NCI-H524 (cell line): Measurements from ENCODE around the gene CWC27.

Experiments
- DNase-seq, 2 experiments: peaks; one replicate each; lab custom pipeline; 2025; lab: John Stamatoyannopoulos, UW

CWC27 gene, protein sequence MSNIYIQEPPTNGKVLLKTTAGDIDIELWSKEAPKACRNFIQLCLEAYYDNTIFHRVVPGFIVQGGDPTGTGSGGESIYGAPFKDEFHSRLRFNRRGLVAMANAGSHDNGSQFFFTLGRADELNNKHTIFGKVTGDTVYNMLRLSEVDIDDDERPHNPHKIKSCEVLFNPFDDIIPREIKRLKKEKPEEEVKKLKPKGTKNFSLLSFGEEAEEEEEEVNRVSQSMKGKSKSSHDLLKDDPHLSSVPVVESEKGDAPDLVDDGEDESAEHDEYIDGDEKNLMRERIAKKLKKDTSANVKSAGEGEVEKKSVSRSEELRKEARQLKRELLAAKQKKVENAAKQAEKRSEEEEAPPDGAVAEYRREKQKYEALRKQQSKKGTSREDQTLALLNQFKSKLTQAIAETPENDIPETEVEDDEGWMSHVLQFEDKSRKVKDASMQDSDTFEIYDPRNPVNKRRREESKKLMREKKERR

GRCh38 chr5:64768358-64769312 lies at the start of gene CWC27, which contains the start of gene SREK1IP1:
CWC27 (plus strand) TSS chr5:64768930; CDS start chr5:64769147, 217 bp downstream.
SREK1IP1 (minus strand) TSS chr5:64768691; CDS start chr5:64768517, 174 bp downstream.
- peak; percentile 87 to 93 for DNase-seq

DNA sequence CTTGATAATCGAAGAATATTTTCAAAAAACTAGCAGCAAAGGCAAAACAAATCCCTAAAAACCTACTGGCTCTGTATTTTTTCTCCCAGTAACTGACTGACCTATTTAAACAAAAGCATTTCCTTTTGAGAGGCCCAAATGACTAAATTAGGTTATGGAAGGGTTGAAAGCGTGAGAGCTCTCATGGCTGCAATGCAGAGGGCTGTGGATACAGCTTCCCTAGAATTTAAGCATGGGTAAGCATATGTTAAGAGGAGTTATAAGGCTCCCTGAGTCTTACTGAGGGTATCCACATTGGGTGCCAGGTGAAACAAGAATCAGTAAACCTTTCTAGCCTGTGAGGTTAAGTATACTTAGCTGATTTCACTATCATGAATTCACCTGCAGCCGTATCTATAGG lies 46.1 kb upstream of the CWC27 start:
- no peak for DNase-seq

- DNase-seq: no peak
Measured at GRCh38 chr5:64727150-64727549, 41.6 kb upstream of the CWC27 start.

DNA sequence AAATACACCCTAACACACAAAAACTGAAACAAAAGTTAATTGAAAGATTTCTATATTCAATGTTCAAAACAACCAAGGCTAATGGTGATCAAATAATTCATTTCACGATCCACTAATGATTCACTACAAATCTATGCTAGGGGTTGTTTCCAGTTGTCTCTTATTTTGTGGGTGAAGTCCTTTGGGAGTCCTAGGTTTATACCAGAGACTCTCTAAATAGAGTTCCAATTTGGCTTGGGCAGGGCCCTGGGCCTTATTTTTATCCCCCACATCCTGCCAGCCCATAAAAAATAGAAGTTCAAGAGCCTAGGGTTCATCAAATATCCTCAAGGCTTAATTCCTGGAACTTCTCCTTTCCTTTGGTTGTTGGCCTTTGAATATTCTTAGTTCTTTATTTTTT lies 26.3 kb upstream of the CWC27 start:
- no peak for DNase-seq

GRCh38 chr5:64742821-64743220 lies 25.9 kb upstream of the CWC27 start:
- no peak for DNase-seq

GRCh38 chr5:64744914-64745313 lies 23.8 kb upstream of the CWC27 start:
- DNase-seq: no peak

GRCh38 chr5:64746446-64746845 lies 22.3 kb upstream of the CWC27 start:
- no peak for DNase-seq

GRCh38 chr5:64749385-64749784 lies 19.3 kb upstream of the CWC27 start:
- no peak for DNase-seq

GRCh38 chr5:64754066-64754465 lies 14.7 kb upstream of the CWC27 start:
- no peak for DNase-seq

- no peak for DNase-seq
Measured at GRCh38 chr5:64758901-64759300, 9.8 kb upstream of the CWC27 start.

GRCh38 chr5:64759960-64760660 lies 8.6 kb upstream of the CWC27 start:
- DNase-seq: no peak

GRCh38 chr5:64763948-64764503 lies 4.7 kb upstream of the CWC27 start:
- no peak for DNase-seq

DNA sequence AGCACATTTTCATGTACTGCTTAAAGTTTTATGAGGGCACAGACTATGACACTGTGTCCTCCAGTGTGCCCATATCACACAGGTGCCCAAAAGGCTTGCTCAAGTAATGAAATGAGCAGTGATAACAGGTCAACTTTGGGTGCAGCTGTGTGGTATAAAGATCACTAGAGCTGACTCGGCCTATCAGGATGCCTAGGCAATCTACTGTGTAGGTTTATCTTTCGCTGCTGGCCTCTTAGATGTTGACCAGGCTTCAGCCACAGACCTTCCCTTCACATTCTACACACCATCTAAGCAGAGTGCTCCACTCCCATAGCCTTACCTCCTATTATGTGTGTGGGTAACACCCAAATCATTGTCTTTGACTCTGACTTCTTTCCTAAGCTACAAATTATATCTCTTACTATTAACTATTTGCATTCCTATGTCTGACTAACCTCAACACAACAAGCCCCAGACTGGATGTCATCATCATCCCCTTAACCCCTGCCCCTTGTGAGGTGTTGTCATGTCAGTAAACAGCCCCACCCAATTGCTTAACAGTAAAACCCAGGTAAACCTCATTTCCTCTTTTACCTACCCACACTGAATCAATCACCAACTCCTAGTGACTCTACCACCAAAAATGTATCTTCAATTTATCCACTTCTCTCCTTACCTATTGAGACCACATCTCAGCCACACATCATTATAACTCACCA lies 2.8 kb upstream of the CWC27 start:
- DNase-seq: no peak

DNA sequence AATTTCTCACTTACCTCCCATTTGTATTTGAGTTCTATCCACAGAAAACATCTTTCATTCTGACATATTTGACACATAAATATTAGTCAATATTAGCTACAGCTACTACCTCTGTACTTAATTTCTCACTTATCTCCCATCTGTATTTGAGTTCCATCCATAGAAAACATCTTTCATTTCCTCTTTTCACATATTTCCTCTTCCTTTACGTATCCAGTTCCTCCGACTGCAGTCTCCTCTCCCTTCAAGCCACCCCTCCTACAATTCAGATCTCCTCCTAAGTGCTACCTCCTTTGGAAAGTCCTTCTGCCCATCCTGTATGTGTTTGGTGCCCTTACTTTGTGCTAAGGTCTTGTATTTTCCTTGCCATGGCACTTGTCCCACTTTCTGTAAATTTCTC lies 1.8 kb upstream of the CWC27 start:
- DNase-seq: no peak

GRCh38 chr5:64767959-64768357 lies 772 bp upstream of the CWC27 start:
- DNase-seq: peak in 1 of 2 experiments; percentile 45

DNA sequence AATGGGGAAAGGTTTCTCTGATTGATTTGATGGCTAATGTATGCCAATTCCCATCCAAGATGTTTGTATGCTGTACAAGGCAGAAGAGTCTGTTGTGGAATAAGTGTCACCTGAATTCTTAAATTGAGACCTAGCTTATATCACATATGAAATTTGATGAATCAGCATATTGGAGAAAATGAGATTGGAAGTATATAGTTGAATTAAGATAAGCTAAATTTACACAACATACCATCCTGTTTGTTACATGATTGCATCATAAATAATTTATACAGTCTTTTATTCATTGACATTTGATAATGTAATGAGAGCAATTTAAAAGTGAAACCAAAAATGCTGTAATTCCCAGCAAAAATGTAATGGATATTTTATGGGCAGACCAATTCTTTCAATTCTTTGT lies 1.1 kb downstream of the CWC27 start:
- DNase-seq: no peak

- DNase-seq: no peak
Measured at GRCh38 chr5:64771736-64772135, 3.0 kb downstream of the CWC27 start.

DNA sequence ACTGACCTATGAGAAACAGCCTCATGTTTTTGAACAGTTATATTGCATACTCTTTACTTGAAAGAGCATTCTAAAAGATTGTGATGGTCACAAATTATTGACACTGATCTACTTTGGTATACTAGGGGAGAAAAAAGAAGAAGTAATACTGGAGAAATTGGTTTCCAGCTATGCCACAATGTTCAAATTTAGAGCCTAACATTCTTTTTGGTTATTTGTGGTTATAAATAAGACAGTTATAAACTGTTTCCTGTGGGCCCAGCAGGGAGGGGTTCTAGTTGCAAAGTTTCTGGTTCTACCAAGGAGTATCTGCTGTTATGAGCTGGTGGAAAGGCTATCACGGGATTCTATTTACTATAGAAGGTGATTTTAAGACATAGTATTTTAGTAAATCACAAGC lies 4.8 kb downstream of the CWC27 start:
- DNase-seq: no peak

GRCh38 chr5:64775291-64775690 lies 6.6 kb downstream of the CWC27 start:
- no peak for DNase-seq

- DNase-seq: peak; percentile 41 to 63
Measured at GRCh38 chr5:64784451-64785025, 15.8 kb downstream of the CWC27 start.

DNA sequence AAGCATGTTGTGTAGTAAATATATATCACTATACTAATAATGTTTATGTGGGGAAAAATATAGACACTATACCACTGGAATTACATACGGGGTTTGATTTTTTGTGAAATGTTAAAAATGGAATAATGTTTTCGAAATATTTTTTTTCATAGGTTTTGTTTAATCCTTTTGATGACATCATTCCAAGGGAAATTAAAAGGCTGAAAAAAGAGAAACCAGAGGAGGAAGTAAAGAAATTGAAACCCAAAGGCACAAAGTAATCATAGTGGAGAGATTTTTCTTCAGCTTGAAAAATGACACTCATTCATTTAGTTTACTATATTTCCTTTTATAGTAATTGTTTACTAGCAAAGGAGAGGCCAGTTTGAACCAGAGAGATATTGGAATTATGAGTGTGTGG lies 17.6 kb downstream of the CWC27 start:
- no peak for DNase-seq
